DMS79 (cell line): Measurements from ENCODE around the gene NEBL.
"Not testable (repeated sequence)": the region's sequence is repeated elsewhere in the genome, so short reads cannot be mapped to it uniquely, and the experiment has no call there.

Experiments used
- DNase-seq: peaks from one replicate; lab custom pipeline; 2025; lab: John Stamatoyannopoulos, UW

Gene NEBL

GRCh38 chr10:20897146-20897825 is at the start of gene NEBL:
NEBL (minus strand) TSS chr10:20897311; CDS start chr10:20897205, 106 bp downstream.
- DNase-seq = no peak

DNA sequence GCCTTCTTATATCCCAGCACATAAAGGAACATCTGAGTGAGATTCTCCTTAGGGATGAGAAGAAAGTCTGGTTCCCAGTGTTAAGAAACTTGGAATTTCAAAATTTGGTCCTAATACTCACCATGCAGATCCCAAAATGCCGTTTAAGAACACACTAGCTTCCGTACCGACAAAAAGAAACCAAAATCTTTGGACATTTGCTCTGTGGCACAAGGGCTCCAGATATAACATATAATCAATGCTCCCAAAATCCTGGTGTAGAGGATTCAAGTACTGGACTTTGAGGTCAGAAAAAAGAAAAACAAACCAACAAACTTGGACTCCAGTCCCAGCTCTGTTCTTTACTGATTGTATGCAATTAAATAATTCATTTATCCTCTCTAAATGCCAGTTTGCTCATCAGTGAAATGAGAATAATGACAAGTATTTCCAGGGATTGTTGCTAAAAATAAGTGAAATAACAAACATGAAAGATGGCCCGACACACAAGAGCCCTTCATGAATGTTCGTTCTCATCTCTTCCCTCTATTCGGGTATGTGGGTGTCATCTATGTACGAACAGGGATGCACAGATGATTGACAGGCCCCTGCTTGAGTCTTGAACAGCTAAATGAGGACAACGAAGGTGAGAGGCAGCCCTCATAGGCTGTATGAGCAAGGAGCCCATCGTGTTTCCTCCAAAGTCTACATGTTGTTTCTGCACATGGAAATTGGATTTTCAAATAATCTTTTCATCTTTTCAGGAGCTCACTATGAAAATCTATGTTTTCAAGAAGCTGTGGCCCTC is 48.6 kb upstream of the NEBL start:
- no peak for DNase-seq

DNA sequence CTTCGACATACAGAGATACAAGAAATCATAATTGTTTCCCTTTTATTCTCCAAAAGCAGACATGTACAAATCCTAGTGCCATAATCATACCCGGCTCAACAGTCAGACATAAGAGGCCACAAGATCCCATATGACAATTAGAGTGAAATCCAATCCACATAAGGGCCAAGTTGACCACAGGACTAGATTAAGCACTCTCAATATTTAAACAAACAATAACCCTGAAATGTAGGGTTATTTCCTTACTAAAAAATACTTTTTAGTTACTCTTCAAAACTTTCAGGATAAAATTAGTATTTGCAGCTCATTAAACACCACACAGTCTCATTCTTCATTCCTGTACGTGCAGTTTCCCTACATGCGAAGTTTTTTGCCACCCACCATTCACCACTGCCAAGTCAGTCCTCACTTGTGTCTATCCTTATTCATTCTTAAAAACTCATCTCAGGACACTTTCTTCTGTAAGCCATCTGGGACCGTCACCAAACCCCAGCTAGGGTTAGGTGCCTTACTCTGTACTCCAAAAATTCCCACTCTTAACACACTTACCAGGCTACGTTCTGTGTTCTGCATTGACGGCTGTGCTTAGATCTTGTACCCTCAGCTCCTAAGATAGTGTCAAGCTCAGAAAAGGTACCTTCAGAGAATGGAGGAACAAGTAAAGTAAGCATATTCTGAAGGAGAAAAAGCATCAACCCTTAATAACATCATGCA is 47.8 kb upstream of the NEBL start:
- no peak for DNase-seq

DNA sequence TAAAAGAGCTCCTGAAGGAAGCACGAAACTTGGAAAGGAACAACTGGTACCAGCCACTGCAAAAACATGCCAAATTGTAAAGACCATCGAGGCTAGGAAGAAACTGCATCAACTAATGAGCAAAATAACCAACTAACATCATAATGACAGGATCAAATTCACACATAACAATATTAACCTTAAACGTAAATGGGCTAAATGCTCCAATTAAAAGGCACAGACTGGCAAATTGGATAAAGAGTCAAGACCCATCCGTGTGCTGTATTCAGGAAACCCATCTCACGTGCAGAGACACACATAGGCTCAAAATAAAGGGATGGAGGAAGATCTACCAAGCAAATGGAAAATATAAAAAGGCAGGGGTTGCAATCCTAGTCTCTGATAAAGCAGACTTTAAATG is 42.3 kb upstream of the NEBL start:
- not testable (repeated sequence) for DNase-seq

DNA sequence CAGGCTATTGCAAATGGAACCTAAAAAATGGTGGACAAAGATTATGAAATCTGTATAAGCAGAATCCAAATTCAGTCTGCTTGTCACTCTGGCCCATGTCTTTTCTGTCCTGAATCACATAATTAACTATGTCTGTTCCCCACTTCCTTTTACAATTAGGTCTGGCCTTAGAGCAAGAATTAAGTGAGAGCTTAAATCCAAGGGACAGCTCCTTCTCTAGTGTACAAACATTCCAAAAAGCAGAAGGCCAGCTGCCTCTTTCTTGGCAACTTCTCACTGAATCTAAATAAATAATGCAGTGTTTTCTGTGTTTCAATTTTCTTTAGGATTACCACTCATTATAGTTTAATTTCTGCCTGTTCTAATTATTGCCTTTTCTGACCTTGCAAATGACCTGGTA is 39.3 kb upstream of the NEBL start:
- DNase-seq = no peak

GRCh38 chr10:20935931-20936330 is 38.8 kb upstream of the NEBL start:
- no peak for DNase-seq

GRCh38 chr10:20935301-20935700 is 38.2 kb upstream of the NEBL start:
- no peak for DNase-seq

GRCh38 chr10:20933705-20934104 is 36.6 kb upstream of the NEBL start:
- no peak for DNase-seq

- DNase-seq = no peak
Observed at GRCh38 chr10:20932606-20933126, 35.6 kb upstream of the NEBL start.

- no peak for DNase-seq
Observed at GRCh38 chr10:20931156-20931795, 34.2 kb upstream of the NEBL start.

DNA sequence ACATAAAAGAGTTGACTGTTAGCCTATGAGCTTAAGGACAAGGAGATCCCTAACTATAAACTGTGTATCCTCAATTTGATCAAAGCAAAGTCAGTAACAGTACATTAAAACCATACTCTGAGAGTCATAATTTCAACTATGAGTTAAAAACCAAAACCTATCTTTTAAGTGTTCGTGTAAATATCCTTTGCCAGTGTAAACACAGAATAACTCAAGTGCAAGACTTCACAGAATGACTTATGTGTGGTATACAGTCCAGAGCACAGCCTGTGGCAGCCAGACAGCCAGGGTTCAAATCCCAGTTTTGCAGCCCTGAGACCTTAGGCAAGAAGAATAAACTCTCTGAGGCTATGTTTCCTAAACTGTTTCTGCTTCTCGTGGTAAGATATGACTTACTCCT is 30.3 kb upstream of the NEBL start:
- no peak for DNase-seq

- no peak for DNase-seq
Observed at GRCh38 chr10:20922451-20922850, 25.3 kb upstream of the NEBL start.

DNA sequence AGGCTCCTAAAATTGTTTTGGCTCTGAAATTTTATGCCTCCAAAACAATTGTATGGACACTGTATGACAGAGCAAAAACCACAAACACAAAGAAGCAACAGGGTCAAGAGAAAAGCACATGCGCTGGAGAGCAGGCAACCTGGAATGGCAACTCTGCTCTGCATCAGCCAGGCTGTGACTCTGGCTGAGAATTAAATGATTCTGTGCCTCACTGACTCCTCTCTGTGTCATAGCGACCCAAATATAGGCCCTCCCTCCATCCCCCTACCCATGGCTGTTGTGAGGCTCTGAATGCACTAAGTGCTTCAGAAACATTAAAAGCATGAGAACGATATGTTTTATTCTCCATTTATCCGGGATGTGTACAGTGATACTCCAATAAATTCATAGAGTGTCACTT is 24.9 kb upstream of the NEBL start:
- no peak for DNase-seq

GRCh38 chr10:20920061-20920460 is 22.9 kb upstream of the NEBL start:
- no peak for DNase-seq

GRCh38 chr10:20919481-20919880 is 22.4 kb upstream of the NEBL start:
- no peak for DNase-seq

- DNase-seq = no peak
Observed at GRCh38 chr10:20916976-20917375, 19.9 kb upstream of the NEBL start.

DNA sequence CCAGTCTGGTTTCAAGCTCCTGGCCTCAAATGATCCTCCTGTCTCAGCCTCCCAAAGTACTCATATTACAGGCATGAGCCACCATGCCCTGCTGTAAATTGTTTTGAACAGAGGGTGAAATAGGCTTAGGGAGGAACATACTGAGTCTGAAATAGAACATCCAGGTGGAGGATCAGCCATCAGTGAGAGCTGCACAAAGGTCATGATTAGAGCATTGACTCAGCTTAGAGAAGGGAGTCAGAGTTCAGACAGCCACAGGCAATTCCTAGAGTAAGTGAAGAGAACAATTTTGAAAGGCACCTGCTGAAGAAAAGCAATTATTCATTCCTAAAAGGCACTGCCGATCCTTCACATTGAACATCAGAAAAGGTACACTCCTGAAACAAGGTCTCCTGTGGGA is 15.9 kb upstream of the NEBL start:
- DNase-seq = no peak

DNA sequence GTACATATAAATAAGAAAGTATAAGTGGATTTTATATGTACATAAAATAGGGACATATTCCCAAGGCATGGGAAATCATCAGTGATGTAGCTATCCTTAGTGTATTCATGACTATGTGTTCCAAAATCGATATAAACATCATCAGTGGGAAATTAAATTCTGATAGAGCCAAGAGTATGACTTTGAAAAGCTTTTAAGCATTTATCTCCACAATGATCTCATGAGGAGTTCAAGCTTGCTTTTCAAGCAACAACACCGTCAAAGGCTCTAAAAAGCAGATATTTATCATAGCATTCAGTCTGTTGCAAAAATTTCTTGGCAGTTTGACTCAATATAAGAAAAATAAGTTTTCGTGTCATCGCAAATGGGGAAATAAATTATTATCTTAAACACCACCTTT is 14.5 kb upstream of the NEBL start:
- DNase-seq = no peak

GRCh38 chr10:20909801-20910200 is 12.7 kb upstream of the NEBL start:
- no peak for DNase-seq

GRCh38 chr10:20908391-20908790 is 11.3 kb upstream of the NEBL start:
- no peak for DNase-seq

DNA sequence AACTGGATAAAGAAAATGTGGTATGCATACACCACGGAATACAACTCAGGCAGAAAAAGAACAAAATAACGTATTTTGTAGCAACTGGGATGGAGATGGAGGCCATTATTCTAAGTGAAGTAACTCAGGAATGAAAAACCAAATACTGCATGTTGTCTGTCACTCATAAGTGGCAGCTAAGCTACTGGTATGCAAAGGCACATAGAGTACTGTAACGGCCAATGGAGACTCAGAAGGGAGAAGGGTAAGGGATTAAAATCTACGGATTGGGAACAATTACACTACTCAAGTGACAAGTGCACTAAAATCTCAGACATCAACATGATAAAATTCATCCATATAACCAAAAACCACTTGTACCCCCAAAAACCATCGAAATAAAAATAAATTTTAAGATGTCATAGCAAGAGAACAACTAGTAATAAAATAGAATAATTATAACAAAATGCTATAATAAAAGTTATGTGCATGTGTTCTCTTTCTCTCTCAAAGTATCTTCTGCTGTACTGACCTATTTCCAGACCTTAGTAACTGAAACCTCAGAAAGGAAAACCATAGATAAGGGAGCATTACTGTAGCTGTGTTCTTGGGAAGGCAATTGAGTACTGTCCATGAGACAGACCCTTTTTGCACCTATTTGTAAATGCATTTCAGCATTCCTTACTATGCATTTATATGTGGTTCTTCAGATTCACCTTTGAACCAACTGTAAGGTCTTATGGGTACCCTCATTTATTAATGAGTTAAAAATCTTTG is 6.7 kb upstream of the NEBL start:
- DNase-seq = no peak

DNA sequence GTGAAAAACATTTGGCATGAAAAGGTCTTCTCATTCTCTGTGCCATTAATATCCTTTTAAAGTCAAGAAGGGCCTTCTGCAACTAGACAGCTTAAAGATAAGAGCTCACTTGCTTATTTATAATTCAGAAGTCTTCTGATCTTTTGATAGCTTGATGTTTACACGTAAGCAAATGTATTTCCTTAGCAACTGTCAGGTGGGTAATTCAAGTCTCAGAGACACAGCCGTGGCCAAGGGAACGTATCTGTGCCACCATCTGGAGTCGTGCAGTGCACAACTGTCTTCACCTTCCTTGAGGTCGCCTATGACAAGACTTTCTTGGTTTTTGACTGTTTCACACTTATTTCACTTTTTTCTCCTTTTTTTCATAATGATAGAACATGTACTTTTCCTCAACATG is 4.0 kb upstream of the NEBL start:
- DNase-seq = no peak
